NCI-H2196 (cell line): ENCODE measurements around the gene DUSP14.
"Not testable (repeated sequence)": the region's sequence is repeated elsewhere in the genome, so short reads cannot be mapped to it uniquely, and the experiment has no call there.

ENCODE experiments used
- DNase-seq: peaks from one replicate; lab custom pipeline; 2025; ENCODE audit not compliant: unreplicated experiment; lab: John Stamatoyannopoulos, UW

DUSP14 gene, protein sequence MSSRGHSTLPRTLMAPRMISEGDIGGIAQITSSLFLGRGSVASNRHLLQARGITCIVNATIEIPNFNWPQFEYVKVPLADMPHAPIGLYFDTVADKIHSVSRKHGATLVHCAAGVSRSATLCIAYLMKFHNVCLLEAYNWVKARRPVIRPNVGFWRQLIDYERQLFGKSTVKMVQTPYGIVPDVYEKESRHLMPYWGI

GRCh38 chr17:37489197-37490001 is at the start of gene DUSP14:
Gene DUSP14 (plus strand): TSS chr17:37489891. CDS start chr17:37512273, 22,382 bp downstream.
- peak; percentile 73 for DNase-seq

GRCh38 chr17:37440424-37440823 is 49.3 kb upstream of the DUSP14 start:
- DNase-seq = no peak

- not testable (repeated sequence) for DNase-seq
Measured at GRCh38 chr17:37441369-37442014, 48.2 kb upstream of the DUSP14 start.

- no peak for DNase-seq
Measured at GRCh38 chr17:37446027-37446426, 43.7 kb upstream of the DUSP14 start.

DNA sequence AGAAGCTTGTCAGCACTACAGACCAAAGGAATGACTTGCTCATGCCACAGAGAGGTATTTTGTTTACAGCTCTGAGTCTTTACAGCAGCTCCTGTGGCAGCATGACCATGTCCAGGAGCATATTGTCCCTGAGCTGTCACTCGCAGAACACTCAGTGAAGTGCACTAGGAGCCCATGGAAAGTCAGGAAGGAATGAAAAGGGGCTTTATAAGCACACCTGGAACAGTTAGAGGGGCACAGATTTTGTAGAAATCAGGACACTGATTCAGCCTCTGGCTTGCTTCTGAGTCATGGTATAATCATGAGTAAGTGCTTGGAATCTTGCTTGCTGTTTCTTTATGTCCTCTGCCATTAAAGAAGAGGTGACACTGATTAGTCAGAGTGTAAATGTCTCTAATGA is 42.0 kb upstream of the DUSP14 start:
- no peak for DNase-seq

DNA sequence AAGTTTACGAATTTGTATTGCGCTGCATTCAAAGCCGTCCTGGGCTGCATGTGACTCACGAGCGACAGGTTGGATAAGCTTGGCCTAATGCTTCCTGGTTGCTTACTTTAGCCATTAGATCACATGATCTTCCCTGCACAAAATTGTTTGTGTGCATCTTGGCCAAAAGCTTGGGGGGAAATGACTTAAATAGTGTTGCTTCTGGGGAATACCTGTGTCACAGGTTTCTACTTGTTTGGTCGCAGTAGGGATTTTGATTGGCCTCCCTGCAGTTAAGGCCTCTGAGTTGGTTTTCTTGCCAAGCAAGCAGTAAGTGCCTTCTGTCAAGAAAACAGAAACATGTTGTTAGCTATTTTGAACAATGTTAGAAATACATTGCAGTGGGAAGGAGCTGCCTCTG is 39.6 kb upstream of the DUSP14 start:
- no peak for DNase-seq

- DNase-seq = not testable (repeated sequence)
Measured at GRCh38 chr17:37457801-37458200, 31.9 kb upstream of the DUSP14 start.

GRCh38 chr17:37458805-37459204 is 30.9 kb upstream of the DUSP14 start:
- no peak for DNase-seq

- DNase-seq = no peak
Measured at GRCh38 chr17:37461668-37462067, 28.0 kb upstream of the DUSP14 start.

- DNase-seq = no peak
Measured at GRCh38 chr17:37462492-37462891, 27.2 kb upstream of the DUSP14 start.

GRCh38 chr17:37463039-37463438 is 26.7 kb upstream of the DUSP14 start:
- DNase-seq = no peak

DNA sequence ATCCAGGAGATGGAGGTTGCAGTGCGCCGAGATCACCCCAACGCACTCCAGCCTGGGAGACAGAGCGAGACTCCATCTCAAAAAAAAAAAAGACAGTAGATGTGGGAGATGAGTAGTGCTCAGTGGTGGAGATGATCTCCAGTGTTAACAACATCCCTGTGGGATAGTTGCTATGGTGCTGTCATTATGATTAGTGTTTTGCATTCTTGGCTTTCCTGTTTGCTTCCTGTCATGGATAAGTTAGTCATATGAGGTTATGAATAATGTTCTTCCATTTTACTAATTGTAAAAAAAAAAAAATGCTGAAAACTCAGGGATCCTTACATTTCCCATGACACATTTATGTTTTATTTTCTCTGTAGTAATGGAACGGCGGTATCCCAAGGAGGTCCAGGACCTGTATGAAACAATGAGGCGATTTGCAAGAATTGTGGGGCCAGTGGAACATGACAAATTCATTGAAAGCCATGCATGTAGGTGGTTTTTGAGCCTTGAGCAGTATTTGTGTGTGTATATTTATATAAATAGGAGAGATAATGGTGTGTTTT is 24.5 kb upstream of the DUSP14 start:
- DNase-seq = no peak

DNA sequence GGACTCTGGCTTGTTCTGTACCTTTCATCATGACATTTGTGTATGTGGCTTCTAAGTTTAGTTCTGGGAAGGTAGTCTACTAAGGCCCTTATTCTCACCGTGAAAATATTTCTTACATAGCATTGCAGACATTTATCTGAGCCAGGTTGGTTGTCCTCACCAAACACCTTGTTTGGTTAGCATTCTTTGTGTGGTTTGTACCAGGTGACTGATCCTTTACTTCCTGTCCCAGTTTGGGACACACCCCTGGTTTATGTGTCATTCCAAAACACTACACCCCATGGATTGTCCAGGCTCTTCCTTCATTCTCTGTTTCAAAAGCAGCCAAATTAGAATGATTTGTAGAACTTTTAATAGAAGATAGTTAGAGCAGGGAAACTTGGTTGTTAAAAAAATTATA is 23.2 kb upstream of the DUSP14 start:
- DNase-seq = no peak

- DNase-seq = no peak
Measured at GRCh38 chr17:37470181-37470580, 19.5 kb upstream of the DUSP14 start.

GRCh38 chr17:37475731-37476420 is 13.8 kb upstream of the DUSP14 start:
- no peak for DNase-seq

DNA sequence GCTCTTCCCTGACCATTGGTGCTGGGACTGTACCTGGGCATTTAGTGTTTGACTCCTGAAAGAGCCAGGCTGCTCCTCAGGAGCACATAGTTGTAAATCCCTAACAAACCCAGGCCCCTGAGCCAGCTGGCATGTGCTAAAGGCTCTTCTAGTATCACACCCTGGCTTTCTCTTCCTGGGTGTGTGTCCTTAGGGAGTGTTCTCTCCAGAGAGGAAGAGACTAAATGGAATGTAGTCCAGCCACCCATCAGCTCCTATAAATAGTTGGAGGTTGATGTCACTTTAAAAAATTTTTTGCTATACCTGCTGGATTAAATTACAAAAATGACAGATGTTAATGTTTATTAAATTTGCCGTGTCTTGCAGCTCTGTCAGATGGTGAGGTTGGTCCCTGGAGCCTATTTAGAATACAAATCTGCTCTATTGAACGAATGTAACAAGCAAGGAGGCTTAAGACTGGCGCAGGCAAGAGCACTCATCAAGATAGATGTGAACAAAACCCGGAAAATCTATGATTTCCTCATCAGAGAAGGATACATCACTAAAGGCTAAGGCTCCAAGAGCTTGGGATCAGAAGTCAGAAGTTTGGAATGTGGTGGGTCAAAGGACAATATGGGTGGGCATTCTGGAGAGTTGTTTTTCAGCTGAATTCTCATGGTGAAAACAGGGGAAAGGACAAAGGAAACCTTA is 13.1 kb upstream of the DUSP14 start:
- no peak for DNase-seq

GRCh38 chr17:37478187-37478586 is 11.5 kb upstream of the DUSP14 start:
- no peak for DNase-seq

DNA sequence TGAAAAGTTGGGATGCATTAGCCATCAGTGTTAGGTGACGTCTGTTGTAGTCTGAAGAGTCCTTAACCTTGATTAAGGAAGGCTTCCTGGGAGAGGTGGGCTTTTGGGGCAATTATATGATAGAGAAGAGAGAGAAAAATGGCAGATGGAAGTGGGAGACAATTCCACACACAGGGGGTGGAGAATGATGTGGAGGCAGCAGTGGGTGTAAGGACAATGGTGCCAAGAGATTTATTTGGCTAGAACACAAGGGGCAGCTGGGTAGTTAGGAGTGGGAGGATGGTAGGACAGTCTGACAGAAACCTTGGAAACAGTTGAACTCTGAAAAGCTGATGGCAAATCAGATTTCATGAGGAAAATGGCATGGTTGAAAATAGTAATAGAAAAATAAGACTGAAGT is 10.7 kb upstream of the DUSP14 start:
- no peak for DNase-seq

GRCh38 chr17:37480427-37480826 is 9.3 kb upstream of the DUSP14 start:
- DNase-seq = no peak

GRCh38 chr17:37481001-37481665 is 8.6 kb upstream of the DUSP14 start:
- DNase-seq = no peak
